GM18498 (cell line): ENCODE results near the gene PRKAG2.

ENCODE experiments used
- ATAC-seq: cut with Tn5 transposase; IDR thresholded peaks from one replicate; pipeline ENCODE4 v1.9.1; 2021; ENCODE audit warnings: mild to moderate bottlenecking, moderate library complexity; ENCODE audit not compliant: unreplicated experiment

Gene PRKAG2

GRCh38 chr7:151608031-151608551 is 268.8 kb downstream of the PRKAG2 start:
- ATAC-seq, result no peak

- no peak for ATAC-seq
Measured at GRCh38 chr7:151607464-151607867, 269.4 kb downstream of the PRKAG2 start.

GRCh38 chr7:151603951-151604350 is 273.0 kb downstream of the PRKAG2 start:
- ATAC-seq, result no peak

GRCh38 chr7:151601521-151602305 is 275.2 kb downstream of the PRKAG2 start:
- ATAC-seq, result no peak

GRCh38 chr7:151600331-151600730 is 276.6 kb downstream of the PRKAG2 start:
- no peak for ATAC-seq

GRCh38 chr7:151599401-151600227 is 277.3 kb downstream of the PRKAG2 start:
- no peak for ATAC-seq

GRCh38 chr7:151597541-151598444 is 279.1 kb downstream of the PRKAG2 start:
- ATAC-seq, result no peak

- no peak for ATAC-seq
Measured at GRCh38 chr7:151595702-151596350, 281.1 kb downstream of the PRKAG2 start.

GRCh38 chr7:151592868-151593486 is 283.9 kb downstream of the PRKAG2 start:
- no peak for ATAC-seq

GRCh38 chr7:151592330-151592729 is 284.6 kb downstream of the PRKAG2 start:
- no peak for ATAC-seq

- ATAC-seq, result no peak
Measured at GRCh38 chr7:151591866-151592265, 285.0 kb downstream of the PRKAG2 start.

- ATAC-seq, result no peak
Measured at GRCh38 chr7:151590850-151591771, 285.8 kb downstream of the PRKAG2 start.

- no peak for ATAC-seq
Measured at GRCh38 chr7:151590071-151590849, 286.7 kb downstream of the PRKAG2 start.

GRCh38 chr7:151588982-151589381 is 287.9 kb downstream of the PRKAG2 start:
- no peak for ATAC-seq

GRCh38 chr7:151586531-151587260 is 290.2 kb downstream of the PRKAG2 start:
- ATAC-seq, result no peak

GRCh38 chr7:151585744-151586393 is 291.0 kb downstream of the PRKAG2 start:
- no peak for ATAC-seq

- no peak for ATAC-seq
Measured at GRCh38 chr7:151581741-151582140, 295.2 kb downstream of the PRKAG2 start.
